Adrenal gland (tissue), 5 donors: ENCODE results near the gene PTGIS.

Experiments used
- POLR2A ChIP-seq, 2 donors: fragments of 450-650 bp; IDR thresholded peaks; one replicate each; pipeline ENCODE4 v1.6.1; 2017; ENCODE audit warnings: antibody characterized with exemption in 2 of 2, mild to moderate bottlenecking in 2 of 2, moderate library complexity in 1 of 2
- TF ChIP-seq, protein P1 (sequence below), 6 experiments: fragments of 450-650 bp in 4 of 6; fragments of 200-600 bp in 2 of 6; sonication (generic) in 1 of 6; IDR thresholded peaks; 1 replicate in 5 of 6; 2 replicates in 1 of 6; pipeline versions ENCODE4 v1.5.1 to v1.8.0; 2016 to 2021; ENCODE audit warnings: antibody characterized with exemption in 6 of 6, mild to moderate bottlenecking in 2 of 6, moderate library complexity in 1 of 6
- donor health status: DM: no; HTN: no; CAD: no.

DNA sequence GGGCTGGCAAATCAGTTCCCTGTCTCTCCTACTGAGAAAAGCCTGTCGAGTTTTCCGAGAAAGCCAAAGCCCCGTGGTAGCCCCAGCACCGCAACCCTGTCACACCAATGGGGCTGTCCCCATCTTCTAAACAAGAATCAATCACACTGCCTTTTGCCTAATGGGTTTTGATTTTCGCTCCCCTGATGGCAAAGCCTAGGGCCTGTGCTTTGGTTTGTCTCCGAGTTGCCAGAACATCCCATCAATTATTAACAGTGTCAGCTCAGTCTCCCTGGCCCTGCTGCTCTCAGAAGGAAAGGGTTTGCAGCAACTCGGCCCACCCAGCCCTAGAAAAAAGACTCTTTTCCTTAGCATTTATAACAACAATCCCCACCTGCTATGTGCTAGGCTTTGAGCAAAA, 89.7 kb downstream of the PTGIS start:
- TF ChIP-seq, protein P1, sequence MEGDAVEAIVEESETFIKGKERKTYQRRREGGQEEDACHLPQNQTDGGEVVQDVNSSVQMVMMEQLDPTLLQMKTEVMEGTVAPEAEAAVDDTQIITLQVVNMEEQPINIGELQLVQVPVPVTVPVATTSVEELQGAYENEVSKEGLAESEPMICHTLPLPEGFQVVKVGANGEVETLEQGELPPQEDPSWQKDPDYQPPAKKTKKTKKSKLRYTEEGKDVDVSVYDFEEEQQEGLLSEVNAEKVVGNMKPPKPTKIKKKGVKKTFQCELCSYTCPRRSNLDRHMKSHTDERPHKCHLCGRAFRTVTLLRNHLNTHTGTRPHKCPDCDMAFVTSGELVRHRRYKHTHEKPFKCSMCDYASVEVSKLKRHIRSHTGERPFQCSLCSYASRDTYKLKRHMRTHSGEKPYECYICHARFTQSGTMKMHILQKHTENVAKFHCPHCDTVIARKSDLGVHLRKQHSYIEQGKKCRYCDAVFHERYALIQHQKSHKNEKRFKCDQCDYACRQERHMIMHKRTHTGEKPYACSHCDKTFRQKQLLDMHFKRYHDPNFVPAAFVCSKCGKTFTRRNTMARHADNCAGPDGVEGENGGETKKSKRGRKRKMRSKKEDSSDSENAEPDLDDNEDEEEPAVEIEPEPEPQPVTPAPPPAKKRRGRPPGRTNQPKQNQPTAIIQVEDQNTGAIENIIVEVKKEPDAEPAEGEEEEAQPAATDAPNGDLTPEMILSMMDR (IDR thresholded peaks at IDR 0.05) = no peak
- TF ChIP-seq POLR2A (IDR thresholded peaks at IDR 0.05) = no peak
